Measurements from ENCODE around the gene IQSEC1. TPM values are rescaled to one million over a fixed set of nuclear protein-coding genes. Genes with fewer than 3 reads are reported as not detected.

Gene IQSEC1
- total RNA-seq, 2 donors from 2014 or later: 57.5 to 63.9 TPM

- no peak for TF ChIP-seq CTCF (IDR thresholded peaks at IDR 0.05)
- Histone ChIP-seq H3K27ac (no peak overlapping the region), H3K27me3 (no peaks in the 10 kb centered on the region), H3K4me1 (peaks cover 0 to 18% of the 10 kb centered on the region in 2 donors), H3K9me3 (no peaks in the 10 kb centered on the region), H3K4me3 (no peak overlapping the region), H3K36me3 (peaks cover 89% of the 10 kb centered on the region)
- no peak for DNase-seq (ENCODE audit: low spot score)
Observed at GRCh38 chr3:12909710-12910109, 163.5 kb downstream of the IQSEC1 start.

- H3K27me3 ChIP-seq: no peaks in the 10 kb centered on the region
- no peaks in the 10 kb centered on the region for H3K9me3 ChIP-seq
- no peak for DNase-seq (ENCODE audit: low spot score)
- H3K4me3 ChIP-seq: no peak overlapping the region
- H3K4me1 ChIP-seq: peaks cover 0 to 23% of the 10 kb centered on the region in 2 donors
- TF ChIP-seq CTCF (IDR thresholded peaks at IDR 0.05): no peak
- peaks cover 84% of the 10 kb centered on the region for H3K36me3 ChIP-seq
- no peak overlapping the region for H3K27ac ChIP-seq
Observed at GRCh38 chr3:12908859-12909258, 164.4 kb downstream of the IQSEC1 start.

- Histone ChIP-seq H3K36me3 (peaks cover 80% of the 10 kb centered on the region), H3K9me3 (no peaks in the 10 kb centered on the region), H3K27me3 (no peaks in the 10 kb centered on the region), H3K4me1 (peaks cover 0 to 23% of the 10 kb centered on the region in 2 donors), H3K4me3 (no peak overlapping the region), H3K27ac (no peak overlapping the region)
- DNase-seq (ENCODE audit: low spot score): no peak
- no peak for TF ChIP-seq CTCF (IDR thresholded peaks at IDR 0.05)
Observed at GRCh38 chr3:12908136-12908730, 165.0 kb downstream of the IQSEC1 start.

GRCh38 chr3:12907729-12908128 is 165.5 kb downstream of the IQSEC1 start:
- Histone ChIP-seq H3K9me3 (no peaks in the 10 kb centered on the region), H3K4me1 (peaks cover 0 to 23% of the 10 kb centered on the region in 2 donors), H3K27me3 (no peaks in the 10 kb centered on the region), H3K36me3 (peaks cover 77% of the 10 kb centered on the region), H3K4me3 (no peak overlapping the region), H3K27ac (no peak overlapping the region)
- TF ChIP-seq CTCF (IDR thresholded peaks at IDR 0.05): no peak
- DNase-seq (ENCODE audit: low spot score): no peak

GRCh38 chr3:12907296-12907695 is 165.9 kb downstream of the IQSEC1 start:
- Histone ChIP-seq H3K27ac (peak overlapping the region in 1 of 2 donors; percentile 44), H3K9me3 (no peaks in the 10 kb centered on the region), H3K4me3 (no peak overlapping the region), H3K36me3 (peaks cover 76% of the 10 kb centered on the region), H3K4me1 (peaks cover 0 to 23% of the 10 kb centered on the region in 2 donors), H3K27me3 (no peaks in the 10 kb centered on the region)
- TF ChIP-seq CTCF (IDR thresholded peaks at IDR 0.05): no peak
- no peak for DNase-seq (ENCODE audit: low spot score)

GRCh38 chr3:12906916-12907290 is 166.3 kb downstream of the IQSEC1 start:
- Histone ChIP-seq H3K4me1 (peaks cover 0 to 23% of the 10 kb centered on the region in 2 donors), H3K9me3 (no peaks in the 10 kb centered on the region), H3K36me3 (peaks cover 74% of the 10 kb centered on the region), H3K27ac (peak overlapping the region; percentile 44), H3K27me3 (no peaks in the 10 kb centered on the region), H3K4me3 (no peak overlapping the region)
- no peak for TF ChIP-seq CTCF (IDR thresholded peaks at IDR 0.05)
- no peak for DNase-seq (ENCODE audit: low spot score)
